SU-DHL-6 (cell line): ENCODE data around the gene ATG13.

Experiments used
- H2AFZ ChIP-seq: fragments of 200-600 bp; sonication (generic); 2 replicates; pipeline ENCODE4 v1.6.1; 2014; ENCODE audit warnings: low read depth, mild to moderate bottlenecking, moderate library complexity, mixed read lengths, antibody characterized with exemption, low read length; ENCODE audit not compliant: severe bottlenecking
- H3F3A ChIP-seq: fragments of 200-600 bp; shearing (Covaris generic); 2 replicates; pipeline ENCODE4 v1.6.0; 2016; ENCODE audit warnings: antibody characterized with exemption, mild to moderate bottlenecking; ENCODE audit not compliant: insufficient read depth
- H3K27ac ChIP-seq: fragments of 200-600 bp; sonication (generic); 2 replicates; pipeline ENCODE4 v1.5.1; 2016; ENCODE audit warnings: low read depth, mild to moderate bottlenecking, low read length, moderate library complexity, mixed read lengths
- H3K27me3 ChIP-seq: fragments of 200-600 bp; sonication (generic), shearing (Covaris generic); 2 replicates; pipeline ENCODE4 v1.6.0; 2014; ENCODE audit warnings: mild to moderate bottlenecking, low read length
- H3K36me3 ChIP-seq: fragments of 200-600 bp; sonication (generic); 2 replicates; pipeline ENCODE4 v1.6.1; 2014; ENCODE audit warnings: mild to moderate bottlenecking, low read length, mixed read lengths
- H3K4me2 ChIP-seq: fragments of 300-600, 200-600 bp; shearing (Covaris generic), sonication (generic); 2 replicates; pipeline ENCODE4 v1.6.0; 2014; ENCODE audit warnings: low read length, low read depth, mild to moderate bottlenecking; ENCODE audit not compliant: poor library complexity, severe bottlenecking
- H3K4me3 ChIP-seq: fragments of 200-600 bp; sonication (generic); 2 replicates; pipeline ENCODE4 v1.5.1; 2014; ENCODE audit warnings: antibody characterized with exemption, low read length, mild to moderate bottlenecking, mixed read lengths; ENCODE audit not compliant: insufficient read depth, poor library complexity, severe bottlenecking
- H3K79me2 ChIP-seq: fragments of 200-600 bp; sonication (generic); 2 replicates; pipeline ENCODE4 v1.6.1; 2014; ENCODE audit warnings: mild to moderate bottlenecking, low read length, moderate library complexity; ENCODE audit not compliant: insufficient read depth
- H3K9ac ChIP-seq: fragments of 200-600 bp; sonication (generic); 2 replicates; pipeline ENCODE4 v1.7.0; 2014; ENCODE audit warnings: mild to moderate bottlenecking, low read length
- H3K9me2 ChIP-seq: fragments of 200-600 bp; sonication (generic); replicated peaks from 2 replicates; pipeline ENCODE4 v1.6.1; 2014; ENCODE audit warnings: low read length; ENCODE audit not compliant: insufficient read depth
- H3K9me3 ChIP-seq: fragments of 200-600 bp; sonication (generic); 2 replicates; pipeline ENCODE4 v1.6.1; 2014; ENCODE audit warnings: low read length, mixed read lengths; ENCODE audit not compliant: insufficient read depth
- H4K20me1 ChIP-seq: fragments of 200-600 bp; sonication (generic); 2 replicates; pipeline ENCODE4 v1.6.1; 2014; ENCODE audit warnings: low read depth, mild to moderate bottlenecking, antibody characterized with exemption, low read length, moderate library complexity, mixed read lengths
- CTCF ChIP-seq: fragments of 200-600 bp; sonication (generic); IDR thresholded peaks from one replicate; pipeline ENCODE4 v1.5.1; 2017; ENCODE audit warnings: antibody characterized with exemption, mild to moderate bottlenecking, low read length, moderate library complexity; ENCODE audit not compliant: insufficient read depth, poor library complexity, severe bottlenecking
- EZH2phosphoT487 ChIP-seq: fragments of 200-600 bp; sonication (generic), shearing (Covaris generic); conservative IDR thresholded peaks from 2 replicates; pipeline ENCODE4 v1.6.1; 2018; ENCODE audit warnings: mild to moderate bottlenecking, antibody characterized with exemption, low read length, moderate library complexity, mixed read lengths

ATG13 gene

GRCh38 chr11:46675288-46675851, 58.0 kb downstream of the ATG13 start:
- no peak overlapping the region for H3K4me3 ChIP-seq
- no peaks in the 10 kb centered on the region for H3K79me2 ChIP-seq
- H3K4me2 ChIP-seq: no peak overlapping the region
- no peak for TF ChIP-seq EZH2phosphoT487
- TF ChIP-seq CTCF: no peak
- H3K9ac ChIP-seq: no peak overlapping the region
- H2AFZ ChIP-seq: no peak overlapping the region
- no peaks in the 10 kb centered on the region for H3K9me3 ChIP-seq
- H3F3A ChIP-seq: no peaks in the 10 kb centered on the region
- H3K27me3 ChIP-seq: no peaks in the 10 kb centered on the region
- H3K9me2 ChIP-seq: no peaks in the 10 kb centered on the region
- H3K36me3 ChIP-seq: no peaks in the 10 kb centered on the region
- no peaks in the 10 kb centered on the region for H4K20me1 ChIP-seq
- H3K27ac ChIP-seq: no peak overlapping the region

GRCh38 chr11:46675949-46676348, 58.6 kb downstream of the ATG13 start:
- H3K4me3 ChIP-seq: no peak overlapping the region
- no peaks in the 10 kb centered on the region for H3K36me3 ChIP-seq
- H3F3A ChIP-seq: no peaks in the 10 kb centered on the region
- H4K20me1 ChIP-seq: no peaks in the 10 kb centered on the region
- no peaks in the 10 kb centered on the region for H3K9me3 ChIP-seq
- no peak overlapping the region for H2AFZ ChIP-seq
- H3K9me2 ChIP-seq: no peaks in the 10 kb centered on the region
- H3K27ac ChIP-seq: no peak overlapping the region
- no peak overlapping the region for H3K4me2 ChIP-seq
- no peaks in the 10 kb centered on the region for H3K79me2 ChIP-seq
- TF ChIP-seq CTCF: no peak
- TF ChIP-seq EZH2phosphoT487: no peak
- H3K27me3 ChIP-seq: no peaks in the 10 kb centered on the region
- no peak overlapping the region for H3K9ac ChIP-seq

- H3K9me3 ChIP-seq: no peaks in the 10 kb centered on the region
- no peak overlapping the region for H3K27ac ChIP-seq
- H3K4me3 ChIP-seq: no peak overlapping the region
- H3K4me2 ChIP-seq: no peak overlapping the region
- H3K9me2 ChIP-seq: no peaks in the 10 kb centered on the region
- no peaks in the 10 kb centered on the region for H4K20me1 ChIP-seq
- no peak overlapping the region for H2AFZ ChIP-seq
- H3K79me2 ChIP-seq: no peaks in the 10 kb centered on the region
- no peak for TF ChIP-seq CTCF
- TF ChIP-seq EZH2phosphoT487: no peak
- no peak overlapping the region for H3K9ac ChIP-seq
- no peaks in the 10 kb centered on the region for H3K27me3 ChIP-seq
- H3K36me3 ChIP-seq: no peaks in the 10 kb centered on the region
- H3F3A ChIP-seq: no peaks in the 10 kb centered on the region
These were observed 59.2 kb downstream of the ATG13 start for GRCh38 chr11:46676436-46677158.
